Ecto neural progenitor cell (in vitro differentiated cells): ENCODE data around the gene ABCA13.
"Not testable (repeated sequence)": the region's sequence is repeated elsewhere in the genome, so short reads cannot be mapped to it uniquely, and the experiment has no call there.

ENCODE experiments used
- DNase-seq: peaks from one replicate; pipeline ENCODE4 v3.0.0-alpha.2; 2018; ENCODE audit warnings: low spot score

ABCA13 gene

DNA sequence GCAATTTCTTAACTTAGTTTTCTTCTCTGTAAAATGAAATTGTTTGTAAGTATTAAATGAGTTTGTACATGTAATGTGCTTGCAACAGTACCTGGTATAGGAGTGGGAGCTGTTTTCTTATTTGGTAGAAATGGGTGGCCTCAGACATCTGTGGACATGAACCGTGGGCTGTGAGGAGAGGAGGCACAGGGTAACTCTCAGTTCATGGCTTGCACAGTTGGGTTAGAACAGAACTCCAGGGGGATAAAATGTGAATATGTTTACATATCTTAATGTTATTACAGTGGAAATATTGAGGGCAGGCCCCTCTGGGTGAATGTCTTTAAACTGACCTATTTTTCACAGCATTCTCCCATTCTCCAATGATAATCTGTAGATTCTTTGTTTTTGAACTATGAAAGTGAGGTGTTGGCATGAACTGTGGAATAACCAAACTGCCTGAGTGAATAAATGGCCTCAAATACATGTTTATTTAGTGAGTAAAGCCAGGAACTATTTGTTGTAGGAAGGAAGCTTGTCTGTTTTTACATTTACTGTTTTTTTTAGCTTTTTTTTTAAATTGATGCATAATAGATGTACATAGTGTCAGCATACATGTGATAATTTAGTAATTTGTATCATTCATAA, 2.6 kb downstream of the ABCA13 start:
- DNase-seq, result no peak

DNA sequence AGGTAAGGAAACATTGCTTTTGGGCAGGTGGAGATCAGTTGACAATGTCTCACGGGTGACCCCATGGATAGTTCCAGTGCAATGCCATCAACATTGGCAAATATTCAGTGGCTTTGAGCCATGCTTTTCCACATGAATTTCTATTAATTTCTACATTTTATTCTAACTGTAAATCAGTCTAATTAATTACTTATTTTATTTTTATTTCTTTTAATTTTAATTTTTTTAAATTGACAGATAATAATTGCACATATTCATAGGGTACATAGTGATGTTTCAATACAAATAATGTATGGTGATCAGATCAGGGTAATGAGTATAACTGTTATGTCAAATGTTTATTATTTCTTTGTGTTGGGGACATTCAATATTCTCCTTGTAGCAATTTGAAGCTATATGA, 3.8 kb downstream of the ABCA13 start:
- DNase-seq, result no peak

DNA sequence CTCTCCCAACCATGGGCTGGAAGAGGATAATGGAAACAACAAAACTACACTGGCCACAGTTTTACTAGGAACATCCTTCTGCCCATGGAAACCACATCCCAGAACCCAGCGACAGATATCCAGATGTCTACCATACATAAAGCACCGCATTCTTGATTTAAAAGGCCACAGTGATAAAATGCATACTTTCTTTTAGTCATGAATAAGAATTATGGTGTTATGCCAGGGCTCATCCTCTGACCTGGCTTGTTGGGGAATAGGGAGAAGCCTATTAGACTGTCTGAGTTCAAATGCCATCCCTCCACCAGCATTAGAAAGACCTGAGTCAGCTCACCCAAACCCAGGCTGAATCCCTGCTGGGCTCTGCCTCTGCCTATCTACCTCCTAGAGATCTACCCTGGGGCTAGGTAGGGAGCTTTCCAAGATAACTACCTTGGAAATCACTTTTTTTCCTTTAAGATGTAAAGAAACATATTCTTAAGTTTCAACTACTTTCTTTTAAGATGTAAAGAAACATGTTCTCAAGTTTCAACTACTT, 5.2 kb downstream of the ABCA13 start:
- no peak for DNase-seq

DNA sequence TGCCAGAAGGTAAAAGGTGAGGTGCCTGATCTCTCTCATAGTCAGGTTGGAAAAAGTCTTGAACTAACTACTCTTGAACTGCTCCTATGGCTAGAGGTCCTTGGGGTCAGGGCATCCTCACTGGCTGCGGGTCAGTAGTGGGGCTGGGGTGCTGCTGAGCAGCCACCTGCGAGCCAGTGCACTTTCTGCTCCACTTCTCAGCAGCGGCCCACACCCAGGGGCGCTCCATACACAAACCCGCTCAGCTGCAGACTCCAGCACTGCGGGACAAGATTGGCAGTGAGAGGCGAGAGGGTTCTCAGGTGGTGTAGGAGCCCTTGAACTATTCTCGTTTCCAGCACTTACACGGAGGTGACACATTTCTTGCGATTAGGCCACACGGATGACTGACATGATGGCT, 6.0 kb downstream of the ABCA13 start:
- DNase-seq, result no peak

DNA sequence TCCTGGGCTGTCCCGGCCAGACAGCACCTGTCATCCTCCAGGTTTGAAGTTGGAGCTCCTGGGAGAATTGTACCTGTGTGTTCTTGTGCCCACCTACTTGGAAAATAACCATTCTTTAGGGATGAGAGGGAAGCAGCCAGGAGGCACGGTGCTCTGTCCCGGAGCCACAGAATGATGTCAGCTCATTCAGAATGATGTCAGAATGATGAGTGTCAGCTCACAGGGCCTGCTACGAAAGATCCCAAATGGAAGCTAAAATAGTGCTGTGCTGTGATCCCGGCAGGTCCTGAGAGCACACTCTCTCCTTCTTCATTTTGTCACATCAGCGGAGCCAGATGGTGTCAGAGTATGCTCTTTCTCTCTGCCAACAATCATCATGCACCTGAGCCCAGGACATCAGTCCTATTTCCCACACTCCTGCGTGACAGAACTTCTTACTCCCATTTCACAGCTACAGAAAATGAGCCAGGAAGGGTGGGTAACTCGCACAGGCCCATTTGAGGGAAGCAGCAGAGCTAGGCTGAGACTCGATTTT, 8.3 kb downstream of the ABCA13 start:
- DNase-seq, result no peak

DNA sequence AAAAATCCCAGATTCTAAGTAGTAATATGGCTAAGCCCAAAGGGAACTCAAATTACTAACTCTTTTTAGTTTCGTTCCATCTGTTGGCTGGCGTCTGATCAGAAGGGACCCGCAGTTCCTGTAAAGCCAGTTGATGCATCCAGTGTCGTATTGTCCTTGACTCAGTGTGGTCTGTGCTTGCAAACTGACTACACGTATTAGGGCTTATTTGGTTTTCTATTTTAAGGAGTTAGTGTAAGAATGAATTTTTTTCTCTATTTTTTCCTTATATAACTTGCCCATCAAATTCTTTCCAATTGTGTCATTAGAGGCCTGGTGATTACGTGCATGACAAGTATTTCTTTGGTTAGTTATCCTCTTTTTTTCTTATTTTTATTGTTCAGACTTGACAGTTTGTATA, 9.7 kb downstream of the ABCA13 start:
- DNase-seq, result no peak

DNA sequence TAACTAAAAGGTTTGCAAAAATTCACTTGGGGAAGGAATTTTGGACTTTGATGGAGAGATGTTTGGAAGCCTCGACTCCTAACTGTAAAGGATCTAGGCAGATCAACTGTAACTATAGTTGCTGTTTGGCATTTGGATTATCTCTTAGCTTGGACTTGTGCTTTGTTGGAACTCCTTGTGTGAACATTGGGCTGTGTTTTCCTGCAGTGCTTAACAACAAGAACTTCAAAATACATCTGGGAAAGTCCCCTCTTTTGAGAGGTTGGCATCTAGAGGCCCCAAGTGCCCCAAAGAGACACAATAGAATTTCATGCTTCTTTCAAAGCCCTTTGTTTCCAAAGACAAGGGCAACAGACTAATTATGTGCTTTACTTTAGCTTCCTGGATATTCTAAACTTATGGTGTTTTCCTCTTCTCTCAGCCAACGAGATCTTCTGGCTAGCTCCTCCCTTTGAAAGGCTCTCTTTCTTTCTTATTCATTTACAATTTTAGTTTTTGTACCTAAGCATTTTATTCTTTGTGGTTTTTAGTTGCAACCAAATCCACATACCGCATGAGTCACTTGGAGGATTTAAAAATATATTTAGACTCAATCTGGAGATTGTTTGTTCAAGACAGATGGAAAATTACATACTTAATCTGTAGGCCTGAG, 11.6 kb downstream of the ABCA13 start:
- DNase-seq, result no peak

DNA sequence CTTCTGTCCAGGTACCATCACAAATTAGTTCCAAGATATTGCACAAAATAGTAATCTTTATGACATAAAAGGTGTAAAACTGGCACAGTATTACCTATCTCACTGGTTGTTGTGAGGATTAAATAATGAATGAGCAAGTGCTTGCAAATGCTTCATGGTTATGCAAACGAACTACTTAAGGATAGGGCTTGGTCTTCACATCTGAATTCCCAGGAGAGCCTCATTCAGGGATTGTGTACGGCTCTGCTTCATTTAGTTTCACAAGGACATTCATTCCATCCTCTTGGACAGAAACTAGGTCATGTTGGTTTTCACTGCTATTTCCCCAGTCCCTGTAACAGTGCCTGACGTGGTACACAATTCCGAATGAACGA, 12.1 kb downstream of the ABCA13 start:
- no peak for DNase-seq

DNA sequence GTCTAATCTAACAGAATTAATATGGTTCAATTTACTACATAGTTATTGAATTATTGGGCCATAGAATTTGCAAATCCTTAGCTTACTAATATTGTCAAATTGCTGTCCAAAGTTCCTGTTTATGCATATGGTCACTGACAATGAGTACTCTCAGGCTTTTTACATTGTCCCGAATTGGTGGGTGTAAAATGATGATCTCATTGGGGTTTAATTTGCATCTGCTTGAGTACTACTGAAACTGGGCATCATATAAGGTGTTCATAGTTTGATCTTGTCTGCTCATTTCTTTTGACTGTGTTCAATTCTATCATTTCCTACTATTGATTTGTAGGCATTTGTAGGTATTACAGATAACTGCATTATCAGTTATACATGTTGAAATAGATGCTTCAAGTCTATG, 12.7 kb downstream of the ABCA13 start:
- no peak for DNase-seq

DNA sequence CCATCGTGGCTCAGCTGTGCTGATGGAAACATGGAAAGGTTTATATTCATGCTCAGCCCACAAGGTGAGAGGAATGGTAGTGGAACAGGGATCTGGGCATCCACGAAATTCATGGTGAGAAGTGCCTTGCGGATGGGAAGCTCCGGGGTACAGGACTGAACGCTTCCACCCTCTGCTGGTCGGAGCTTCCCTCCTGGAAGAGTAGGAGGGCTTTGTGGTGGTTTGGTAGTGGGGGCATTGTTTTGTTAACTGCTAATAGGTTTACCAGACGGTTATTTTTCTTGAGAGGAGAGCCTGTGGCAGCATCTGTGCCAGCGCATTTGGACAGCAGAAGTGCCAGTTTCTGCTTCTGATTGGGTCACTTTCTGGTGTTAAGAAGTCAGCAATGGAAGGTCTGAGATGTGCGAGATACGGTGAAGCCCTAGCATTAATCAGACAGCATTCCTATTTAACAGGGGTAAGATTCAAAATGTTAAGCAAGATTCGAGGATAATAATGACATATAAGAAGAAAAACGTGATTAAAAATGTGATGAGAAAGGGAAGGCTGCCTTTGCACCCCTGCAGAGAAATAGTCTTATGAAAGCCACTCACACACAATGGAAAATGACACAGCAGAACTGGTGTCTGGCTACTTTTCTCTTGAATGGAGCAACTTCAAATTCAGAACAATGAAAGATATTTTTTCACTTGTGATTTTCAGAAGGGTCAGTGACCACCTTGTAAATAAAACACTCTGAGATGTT, 17.7 kb downstream of the ABCA13 start:
- no peak for DNase-seq

DNA sequence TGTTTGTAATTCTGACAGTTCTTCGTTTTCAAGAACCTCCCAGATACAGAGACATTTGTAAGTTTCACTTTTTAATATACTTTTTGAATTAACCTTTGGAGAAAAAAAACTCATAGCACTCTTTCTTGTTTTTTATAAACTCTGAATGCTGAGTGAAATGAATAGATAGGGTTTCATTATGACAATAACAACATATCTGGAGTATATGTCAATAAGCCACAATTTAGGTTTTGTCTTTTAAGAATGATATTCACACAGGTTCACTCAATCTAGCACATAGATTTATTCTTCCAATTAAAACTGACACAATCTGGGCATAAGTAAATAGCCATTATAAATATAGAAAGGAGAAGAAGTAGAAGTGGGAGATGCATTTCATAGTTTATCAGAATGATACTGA, 21.7 kb downstream of the ABCA13 start:
- DNase-seq, result no peak

DNA sequence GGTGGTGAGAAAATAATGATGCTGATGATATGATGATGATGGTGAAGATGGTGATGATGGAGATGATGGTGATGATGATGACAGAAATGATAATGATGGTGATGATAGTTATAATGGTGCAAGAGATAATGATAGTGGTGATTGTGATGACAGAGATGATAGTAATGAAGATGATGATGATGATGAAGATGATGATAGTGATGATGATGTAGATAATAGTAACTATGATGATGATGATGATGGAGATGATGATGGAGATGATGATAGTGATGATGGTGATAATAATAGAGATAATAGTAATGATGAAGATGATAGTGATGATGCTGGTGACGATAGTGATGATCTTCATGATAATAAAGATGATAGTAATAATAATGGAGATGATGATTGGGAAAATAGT, 22.2 kb downstream of the ABCA13 start:
- DNase-seq, result no peak

DNA sequence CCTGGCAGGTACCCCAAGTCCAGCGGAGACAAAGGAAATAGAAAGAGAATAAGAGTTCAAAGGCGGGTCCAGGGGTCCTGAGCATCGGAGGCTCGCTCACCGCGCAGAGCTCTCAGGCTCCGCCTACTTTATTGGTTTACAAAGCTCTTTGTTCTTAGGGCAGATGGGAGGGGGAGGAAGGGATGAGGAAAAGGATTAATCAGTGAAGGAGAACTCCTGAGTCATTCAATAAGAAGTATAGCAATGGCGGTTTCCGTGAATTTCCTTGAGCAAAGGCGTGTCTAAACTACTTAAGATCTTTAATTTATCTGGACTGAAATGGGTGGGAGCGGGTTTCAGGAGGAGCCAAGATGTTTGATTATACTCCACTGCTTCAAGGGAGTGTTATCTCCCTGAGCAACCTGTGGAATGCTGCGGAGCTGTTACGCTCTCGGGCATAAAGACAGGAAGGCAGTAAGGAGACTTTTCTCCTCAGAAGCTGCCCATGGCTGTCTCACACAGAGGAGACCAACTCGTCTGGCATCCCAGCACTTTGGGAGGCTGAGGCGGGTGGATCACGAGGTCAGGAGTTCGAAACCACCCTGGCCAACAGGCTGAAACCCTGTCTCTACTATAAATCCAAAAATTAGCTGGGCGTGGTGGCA, 29.8 kb downstream of the ABCA13 start:
- peak; percentile 66 for DNase-seq

DNA sequence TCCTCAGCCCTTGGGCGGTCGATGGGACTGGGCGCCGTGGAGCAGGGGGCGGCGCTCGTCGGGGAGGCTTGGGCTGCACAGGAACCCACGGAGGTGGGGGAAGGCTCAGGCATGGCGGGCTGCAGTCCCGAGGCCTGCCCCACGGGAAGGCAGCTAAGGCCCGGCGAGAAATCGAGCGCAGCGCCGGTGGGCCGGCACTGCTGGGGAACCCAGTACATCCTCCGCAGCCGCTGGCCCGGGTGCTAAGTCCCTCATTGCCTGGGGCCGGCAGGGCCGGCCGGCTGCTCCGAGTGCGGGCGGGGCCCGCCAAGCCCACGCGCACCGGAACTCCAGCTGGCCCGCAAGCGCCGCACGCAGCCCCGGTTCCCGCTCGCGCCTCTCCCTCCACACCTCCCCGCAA, 31.7 kb downstream of the ABCA13 start:
- DNase-seq, result not testable (repeated sequence)

DNA sequence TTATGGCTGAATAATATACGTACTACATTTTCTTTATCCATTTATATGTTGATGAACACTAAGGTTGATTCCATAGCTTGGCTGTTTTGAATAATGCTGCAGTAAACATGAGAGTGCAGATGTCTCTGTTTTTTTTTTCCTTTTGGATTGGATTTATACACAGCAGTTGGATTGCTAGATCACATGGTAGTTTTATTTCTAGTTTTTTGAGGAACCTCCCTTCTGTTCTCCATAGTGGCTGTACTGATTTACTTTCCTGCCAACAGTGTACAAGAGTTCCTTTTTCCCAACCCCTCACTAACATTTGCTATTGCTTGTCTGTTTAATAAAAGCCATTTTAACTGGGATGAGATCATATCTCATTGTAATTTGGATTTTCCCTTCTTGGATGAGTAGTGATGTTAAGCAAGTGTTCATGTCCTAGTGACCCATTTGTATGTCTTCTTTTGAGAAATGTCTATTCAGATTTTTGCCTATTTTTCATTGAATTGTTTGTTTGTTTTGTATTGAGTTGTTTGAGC, 36.0 kb downstream of the ABCA13 start:
- no peak for DNase-seq

DNA sequence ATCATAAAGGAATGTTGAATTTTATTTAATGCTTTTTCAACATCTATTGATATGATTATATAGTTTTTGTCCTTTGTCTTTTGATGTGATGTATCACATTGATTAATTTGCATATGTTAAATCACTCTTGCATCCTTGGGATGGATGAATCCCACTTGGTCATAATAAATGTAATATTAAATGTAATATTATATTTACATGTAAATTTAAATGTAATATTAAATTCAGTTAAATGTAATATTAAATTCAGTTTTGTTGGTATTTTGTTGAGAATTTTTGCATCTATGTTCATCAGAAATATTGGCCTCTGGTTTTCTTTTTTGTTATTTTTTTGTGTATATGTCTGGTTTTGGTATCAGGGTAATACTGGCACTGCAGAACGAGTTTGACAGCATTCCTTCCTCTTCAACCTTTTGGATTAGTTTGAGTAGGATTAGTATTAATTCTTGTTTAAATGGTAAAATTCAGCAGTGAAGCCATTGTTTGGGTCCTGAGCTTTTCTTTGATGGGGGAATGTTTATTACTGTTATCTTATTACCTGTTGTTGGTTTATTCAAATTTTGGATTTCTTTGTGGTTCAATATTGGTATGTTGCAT, 37.8 kb downstream of the ABCA13 start:
- DNase-seq, result no peak

DNA sequence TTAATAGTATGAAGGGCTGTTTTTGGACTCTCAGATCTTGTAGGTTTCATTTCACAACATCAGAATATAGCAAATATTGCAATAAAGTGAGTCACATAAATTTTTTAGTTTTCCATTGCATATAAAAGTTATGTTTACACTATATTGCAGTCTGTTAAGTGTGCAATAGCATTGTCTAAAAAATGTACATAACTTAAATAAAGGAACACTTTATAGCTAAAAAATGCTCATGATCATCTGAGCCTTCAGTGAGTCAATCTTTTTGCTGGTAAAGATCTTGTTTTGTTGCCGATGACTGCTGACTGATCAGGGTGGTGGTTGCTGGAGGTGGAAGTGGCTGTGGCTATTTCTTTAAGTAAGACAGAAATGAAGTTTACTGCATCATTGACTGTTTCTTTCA, 42.0 kb downstream of the ABCA13 start:
- DNase-seq, result no peak

DNA sequence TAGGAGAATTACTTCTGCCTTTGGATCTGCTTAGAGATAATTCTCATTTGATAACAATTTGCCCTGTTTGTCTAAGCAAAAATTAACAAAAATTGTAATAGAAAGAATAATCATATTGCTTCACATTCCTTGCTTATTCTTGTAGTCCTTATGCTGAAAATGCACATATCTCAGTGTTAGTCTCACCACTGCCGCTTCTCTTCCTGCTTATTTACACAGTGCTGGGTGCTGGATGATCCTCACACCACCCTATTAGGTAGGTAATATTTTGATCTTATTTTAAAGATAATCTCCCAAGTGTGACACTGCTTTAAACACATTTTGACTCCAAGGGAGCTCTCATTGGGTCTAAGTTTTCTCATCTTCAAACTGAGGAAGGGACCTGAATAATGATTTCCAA, 46.0 kb downstream of the ABCA13 start:
- no peak for DNase-seq

DNA sequence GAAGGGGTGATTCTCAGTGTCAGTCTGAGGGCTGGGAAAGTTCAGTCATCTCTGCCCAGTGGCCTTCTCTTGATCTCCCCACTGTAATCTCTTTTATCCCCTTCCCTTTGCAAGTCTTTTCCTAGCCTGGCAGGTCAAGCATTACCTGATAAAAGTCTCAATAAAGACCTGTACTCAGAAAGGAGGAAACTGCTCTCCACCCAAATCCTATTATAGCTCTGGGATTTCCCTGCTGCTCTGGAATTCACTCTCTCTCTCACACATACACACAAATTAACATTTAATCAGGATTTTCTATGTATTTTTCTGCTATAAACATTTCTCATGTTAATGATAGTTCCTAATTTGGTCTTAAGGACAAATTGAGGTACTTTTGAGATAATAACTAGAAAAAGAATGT, 46.5 kb downstream of the ABCA13 start:
- no peak for DNase-seq

DNA sequence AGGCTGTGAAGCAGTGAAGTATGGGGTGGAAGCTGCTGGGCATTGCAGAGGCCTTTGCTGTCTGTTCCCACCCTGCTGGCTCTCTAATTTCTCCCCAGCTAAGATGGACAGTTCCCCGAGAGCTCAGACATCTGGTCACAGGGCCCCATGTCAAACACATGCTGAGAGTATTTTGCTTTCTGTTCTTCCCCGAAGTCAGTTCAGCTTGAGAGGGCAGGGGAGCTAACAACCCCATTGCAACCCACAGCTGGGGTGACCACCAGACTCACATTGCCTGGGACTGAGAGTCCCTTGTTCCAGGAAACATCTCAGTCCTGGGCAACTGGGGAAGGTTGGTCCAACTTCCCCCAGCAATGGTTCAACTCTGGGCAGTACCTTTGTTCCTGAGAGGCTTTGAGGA, 52.8 kb downstream of the ABCA13 start:
- DNase-seq, result no peak

DNA sequence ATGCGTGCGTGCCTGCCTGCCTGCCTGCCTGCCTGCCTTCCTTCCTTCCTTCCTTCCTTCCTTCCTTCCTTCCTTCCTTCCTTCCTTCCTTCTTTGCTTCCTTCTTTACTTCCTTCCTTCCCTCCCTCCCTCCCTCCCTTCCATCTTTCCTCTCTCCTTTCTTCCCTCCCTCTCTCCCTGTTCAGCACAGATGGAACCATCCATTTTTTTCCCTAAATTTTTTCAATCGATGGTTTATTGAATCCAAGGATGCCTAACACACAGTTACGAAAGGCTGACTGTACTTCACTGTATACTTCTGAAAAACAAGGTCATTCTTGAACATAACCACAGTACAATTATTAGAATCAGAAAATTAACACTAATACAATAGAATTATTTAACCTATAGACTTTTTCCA, 53.8 kb downstream of the ABCA13 start:
- DNase-seq, result no peak

DNA sequence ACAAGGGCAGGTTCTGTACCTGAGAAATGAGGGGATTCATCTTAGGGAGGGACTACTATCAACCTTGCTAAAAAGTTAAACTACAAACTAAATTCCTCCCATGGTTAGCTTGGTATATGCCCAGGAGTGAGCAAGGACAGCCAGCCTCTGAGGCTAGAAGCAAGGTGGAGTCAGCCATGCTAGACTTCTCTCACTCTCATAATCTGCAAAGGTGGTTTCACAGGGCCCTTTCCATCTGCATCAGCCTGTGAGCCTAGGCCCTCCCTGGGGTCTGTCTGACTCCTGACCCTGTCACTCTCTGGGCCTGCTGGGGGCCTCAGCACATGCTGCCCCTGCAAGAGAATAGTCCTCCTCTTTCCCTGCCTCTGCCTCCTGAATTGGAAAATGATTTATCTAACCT, 66.1 kb downstream of the ABCA13 start:
- DNase-seq, result no peak
